Smooth muscle cell (in vitro differentiated cells): Measurements from ENCODE around the gene ZBTB43. TPM values are rescaled to one million over a fixed set of nuclear protein-coding genes. Genes with fewer than 3 reads are reported as not detected.
A peak's percentile ranks its signal among the peaks of the same experiment; 100 is the strongest.
"Not testable (repeated sequence)": the region's sequence is repeated elsewhere in the genome, so short reads cannot be mapped to it uniquely, and the experiment has no call there.

Source experiments
- DNase-seq: peaks from one replicate; lab custom pipeline; 2025; ENCODE audit not compliant: unreplicated experiment; lab: John Stamatoyannopoulos, UW
- H2AFZ ChIP-seq: fragments of 200-600 bp; sonication (generic); 2 replicates; pipeline ENCODE4 v1.6.0; 2016; ENCODE audit warnings: antibody characterized with exemption, low read depth, mild to moderate bottlenecking
- H3F3A ChIP-seq: fragments of 200-600 bp; sonication (generic); 2 replicates; pipeline ENCODE4 v1.6.0; 2017; ENCODE audit warnings: antibody characterized with exemption, low read depth
- H3K27ac ChIP-seq: fragments of 200-600 bp; sonication (generic); 2 replicates; pipeline ENCODE4 v1.5.1; 2016; ENCODE audit warnings: low read depth, mild to moderate bottlenecking
- H3K27me3 ChIP-seq: fragments of 200-600 bp; sonication (generic); 2 replicates; pipeline ENCODE4 v1.6.1; 2016; ENCODE audit warnings: low read depth, mild to moderate bottlenecking
- H3K36me3 ChIP-seq: fragments of 200-600 bp; sonication (generic); 2 replicates; pipeline ENCODE4 v1.5.1; 2016; ENCODE audit warnings: low read depth
- H3K4me1 ChIP-seq: fragments of 200-600 bp; sonication (generic); 2 replicates; pipeline ENCODE4 v1.5.1; 2016; ENCODE audit warnings: low read depth
- H3K4me2 ChIP-seq: fragments of 200-600 bp; sonication (generic); 2 replicates; pipeline ENCODE4 v1.6.0; 2016; ENCODE audit warnings: mild to moderate bottlenecking
- H3K4me3 ChIP-seq: fragments of 200-600 bp; sonication (generic); 2 replicates; pipeline ENCODE4 v1.5.1; 2016; ENCODE audit warnings: mild to moderate bottlenecking
- H3K79me2 ChIP-seq: fragments of 200-600 bp; sonication (generic); 2 replicates; pipeline ENCODE4 v1.6.0; 2016; ENCODE audit warnings: low read depth, mild to moderate bottlenecking
- H3K9ac ChIP-seq: fragments of 200-600 bp; sonication (generic); 2 replicates; pipeline ENCODE4 v1.6.0; 2016; ENCODE audit warnings: low read depth
- H3K9me3 ChIP-seq: fragments of 200-600 bp; sonication (generic); replicated peaks from 2 replicates; pipeline ENCODE4 v1.5.1; 2016; ENCODE audit warnings: low read depth
- H4K20me1 ChIP-seq: fragments of 200-600 bp; sonication (generic); 2 replicates; pipeline ENCODE4 v1.6.0; 2016; ENCODE audit warnings: low read depth
- WGBS: methylation state at CpG from one replicate; pipeline ENCODE4 v1.1.7; 2016; ENCODE audit warnings: low lambda C conversion rate; 5-methylcytosine and 5-hydroxymethylcytosine counted together
- polyA plus RNA-seq: library from polyadenylated mRNA; unstranded; fragments of >200 nt; fragmentation: Nextera tagmentation; extraction: Ambion mirVana; gene quantifications from 2 replicates; pipeline ENCODE4 v1.2.1, GENCODE V29; 2016
- total RNA-seq: library from RNA; depleted of rRNA; stranded (reverse); fragments of >200 nt; gene quantifications from 2 replicates; pipeline ENCODE4 v1.2.3, GENCODE V29; 2014
- TF ChIP-seq, protein P1 (sequence below): fragments of 200-600 bp; sonication (generic); IDR thresholded peaks from 2 replicates; pipeline ENCODE4 v1.5.1; 2017; ENCODE audit warnings: borderline replicate concordance, mild to moderate bottlenecking, antibody characterized with exemption; ENCODE audit not compliant: insufficient read depth, poor library complexity, severe bottlenecking

ZBTB43 gene
- total and polyA plus RNA-seq, 2 experiments from 2014 or later, result 11.5 to 12.3 TPM

DNA sequence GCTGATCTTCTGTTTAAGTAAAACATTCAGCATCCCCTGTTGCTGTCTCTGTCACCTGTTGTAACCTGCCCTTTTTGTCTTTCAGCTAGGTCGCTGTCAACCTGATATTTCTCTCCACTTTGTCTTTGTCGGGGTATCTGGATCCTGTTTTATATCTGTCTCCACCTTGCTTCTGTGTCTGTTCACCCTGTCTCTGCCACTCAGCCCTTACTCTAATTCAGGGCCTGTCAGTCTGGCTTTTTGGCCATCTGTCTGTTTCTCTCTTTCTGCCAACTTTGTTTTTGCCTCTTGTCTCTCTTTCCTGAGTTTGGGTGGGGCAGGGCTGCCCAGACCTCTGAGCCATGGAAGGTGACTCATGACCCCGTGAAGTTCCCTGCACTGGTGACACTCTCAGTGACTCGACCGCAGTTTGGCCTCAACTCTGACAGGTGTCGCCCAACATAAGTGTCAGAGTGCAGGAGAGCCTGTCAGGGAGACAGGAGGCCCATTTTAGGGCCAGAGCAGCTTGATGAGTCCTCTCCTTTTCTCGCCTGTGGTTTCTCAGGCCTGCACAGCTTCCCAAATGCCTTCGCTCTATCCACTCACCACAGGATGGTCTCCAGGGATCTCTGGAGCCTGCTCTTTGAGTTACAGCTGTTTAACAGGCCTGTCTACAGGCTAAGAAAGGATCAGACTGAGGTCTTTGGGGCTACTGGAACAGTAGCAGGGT, 868 bp downstream of the ZBTB43 start:
- no peak for DNase-seq
- Histone ChIP-seq H3K36me3 (no peaks in the 10 kb centered on the region), H3K9ac (peak overlapping the region; percentile 95), H3K4me3 (peak overlapping the region; percentile 79), H3K27ac (peak overlapping the region; percentile 97), H4K20me1 (peaks cover 54% of the 10 kb centered on the region), H3K4me1 (peaks cover 16% of the 10 kb centered on the region), H3K4me2 (peak overlapping the region; percentile 95), H3K79me2 (peaks cover 54% of the 10 kb centered on the region), H3F3A (no peaks in the 10 kb centered on the region), H3K9me3 (no peaks in the 10 kb centered on the region), H3K27me3 (no peaks in the 10 kb centered on the region), H2AFZ (peak overlapping the region; percentile 93)
- TF ChIP-seq, protein P1, sequence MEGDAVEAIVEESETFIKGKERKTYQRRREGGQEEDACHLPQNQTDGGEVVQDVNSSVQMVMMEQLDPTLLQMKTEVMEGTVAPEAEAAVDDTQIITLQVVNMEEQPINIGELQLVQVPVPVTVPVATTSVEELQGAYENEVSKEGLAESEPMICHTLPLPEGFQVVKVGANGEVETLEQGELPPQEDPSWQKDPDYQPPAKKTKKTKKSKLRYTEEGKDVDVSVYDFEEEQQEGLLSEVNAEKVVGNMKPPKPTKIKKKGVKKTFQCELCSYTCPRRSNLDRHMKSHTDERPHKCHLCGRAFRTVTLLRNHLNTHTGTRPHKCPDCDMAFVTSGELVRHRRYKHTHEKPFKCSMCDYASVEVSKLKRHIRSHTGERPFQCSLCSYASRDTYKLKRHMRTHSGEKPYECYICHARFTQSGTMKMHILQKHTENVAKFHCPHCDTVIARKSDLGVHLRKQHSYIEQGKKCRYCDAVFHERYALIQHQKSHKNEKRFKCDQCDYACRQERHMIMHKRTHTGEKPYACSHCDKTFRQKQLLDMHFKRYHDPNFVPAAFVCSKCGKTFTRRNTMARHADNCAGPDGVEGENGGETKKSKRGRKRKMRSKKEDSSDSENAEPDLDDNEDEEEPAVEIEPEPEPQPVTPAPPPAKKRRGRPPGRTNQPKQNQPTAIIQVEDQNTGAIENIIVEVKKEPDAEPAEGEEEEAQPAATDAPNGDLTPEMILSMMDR, result no peak
- 27% methylated on average over 8 of the region's 8 CpGs for WGBS

DNA sequence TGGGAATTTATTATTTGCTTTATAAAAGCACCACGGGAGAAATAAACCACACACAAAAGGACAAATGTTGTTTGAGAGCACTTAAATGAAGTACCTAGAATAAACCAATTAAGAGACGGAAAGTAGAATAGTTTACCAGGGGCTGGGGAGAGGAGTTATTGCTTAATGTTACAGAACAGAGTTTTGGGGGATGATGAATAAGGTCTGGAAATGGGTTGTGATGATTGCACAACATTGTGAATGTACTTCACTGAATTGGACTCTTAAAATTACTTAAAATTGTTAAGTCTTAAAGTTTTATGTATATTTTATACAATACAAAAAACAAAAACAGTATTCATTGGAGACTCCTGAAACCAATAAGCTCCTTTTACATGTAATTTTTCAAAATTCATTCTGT, 1.5 kb downstream of the ZBTB43 start:
- peak overlapping the region; percentile 97 for H3K27ac ChIP-seq

DNA sequence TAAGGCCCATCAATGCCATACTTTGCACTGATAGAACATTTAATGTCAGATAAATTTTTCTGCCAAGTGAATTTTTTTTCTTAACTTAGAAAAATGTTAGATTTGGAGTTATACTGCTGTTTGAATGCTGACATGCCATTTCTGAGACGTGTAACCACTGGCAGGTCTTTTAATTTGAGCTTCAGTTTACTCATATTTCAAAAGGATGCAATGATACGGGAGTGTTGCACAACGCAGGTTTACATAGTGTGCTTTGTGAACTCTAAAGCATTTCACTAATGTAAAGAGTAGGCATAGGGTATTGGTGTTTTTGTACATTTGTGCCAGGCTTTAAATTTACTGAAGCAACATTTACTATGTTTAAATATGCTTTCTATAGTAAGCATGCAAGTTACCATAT, 4.2 kb downstream of the ZBTB43 start:
- no peak overlapping the region for H3K4me2 ChIP-seq
- WGBS, result 97% methylated on average over 3 of the region's 3 CpGs

More for the DNA sequence above, 1.5 kb downstream of the ZBTB43 start:
- H3K36me3 ChIP-seq, result no peaks in the 10 kb centered on the region
- no peak for DNase-seq
- TF ChIP-seq, protein P1, result no peak
- peak overlapping the region; percentile 79 for H3K4me3 ChIP-seq
- peak overlapping the region; percentile 95 for H3K9ac ChIP-seq
- no peak overlapping the region for H2AFZ ChIP-seq
- peaks cover 16% of the 10 kb centered on the region for H3K4me1 ChIP-seq
- peaks cover 61% of the 10 kb centered on the region for H4K20me1 ChIP-seq
- H3K9me3 ChIP-seq, result no peaks in the 10 kb centered on the region
- no peaks in the 10 kb centered on the region for H3K27me3 ChIP-seq
- peak overlapping the region; percentile 95 for H3K4me2 ChIP-seq
- WGBS, result 90% methylated on average over 2 of the region's 2 CpGs
- peaks cover 60% of the 10 kb centered on the region for H3K79me2 ChIP-seq
- no peaks in the 10 kb centered on the region for H3F3A ChIP-seq

DNA sequence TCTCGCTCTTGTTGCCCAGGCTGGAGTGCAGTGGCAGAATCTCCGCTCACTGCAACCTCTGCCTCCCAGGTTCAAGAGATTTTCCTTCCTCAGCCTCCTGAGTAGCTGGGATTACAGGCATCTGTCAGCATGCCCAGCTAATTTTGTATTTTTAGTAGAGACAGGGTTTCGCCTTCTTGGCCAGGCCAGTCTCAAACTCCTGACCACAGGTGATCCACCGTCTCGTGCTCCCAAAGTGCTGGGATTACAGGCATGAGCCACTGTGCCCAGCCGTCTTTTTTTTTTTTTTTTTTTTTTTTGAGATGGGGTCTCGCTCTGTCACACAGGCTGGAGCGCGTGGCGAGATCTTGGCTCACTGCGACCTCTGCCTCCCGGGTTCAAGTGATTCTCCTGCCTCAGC, 5.4 kb downstream of the ZBTB43 start:
- H3K36me3 ChIP-seq, result peaks cover 22% of the 10 kb centered on the region
- not testable (repeated sequence) for H3K27me3 ChIP-seq, H3F3A ChIP-seq, DNase-seq, H3K4me3 ChIP-seq, H3K27ac ChIP-seq, H3K9ac ChIP-seq, H3K4me2 ChIP-seq, H2AFZ ChIP-seq, H3K9me3 ChIP-seq
- peaks cover 16% of the 10 kb centered on the region for H3K4me1 ChIP-seq
- WGBS, result 96% methylated on average over 12 of the region's 12 CpGs
- H4K20me1 ChIP-seq, result peaks cover 83% of the 10 kb centered on the region
- peaks cover 94% of the 10 kb centered on the region for H3K79me2 ChIP-seq

More for the DNA sequence above, 4.2 kb downstream of the ZBTB43 start:
- peaks cover 87% of the 10 kb centered on the region for H3K79me2 ChIP-seq
- peaks cover 13% of the 10 kb centered on the region for H3K36me3 ChIP-seq
- H3K4me3 ChIP-seq, result no peak overlapping the region
- H4K20me1 ChIP-seq, result peaks cover 83% of the 10 kb centered on the region
- H3K27me3 ChIP-seq, result no peaks in the 10 kb centered on the region
- DNase-seq, result no peak
- no peaks in the 10 kb centered on the region for H3K9me3 ChIP-seq
- H3K4me1 ChIP-seq, result peaks cover 16% of the 10 kb centered on the region
- H2AFZ ChIP-seq, result no peak overlapping the region
- H3K27ac ChIP-seq, result no peak overlapping the region
- no peaks in the 10 kb centered on the region for H3F3A ChIP-seq
- no peak overlapping the region for H3K9ac ChIP-seq
- TF ChIP-seq, protein P1, result no peak
